Measurements from ENCODE around the gene DTWD1.
"Not testable (repeated sequence)": the region's sequence is repeated elsewhere in the genome, so short reads cannot be mapped to it uniquely, and the experiment has no call there.

Gene DTWD1

GRCh38 chr15:49620658-49621368 lies at the start of gene DTWD1, which contains the start of gene FAM227B:
Gene DTWD1 (plus strand): TSS chr15:49621048. CDS start chr15:49625168, 4,120 bp downstream.
Gene FAM227B (minus strand): TSS chr15:49620818. CDS start chr15:49615171, 5,647 bp downstream.
- peak; percentile 96 for DNase-seq

GRCh38 chr15:49573421-49573820 lies 47.4 kb upstream of the DTWD1 start:
- DNase-seq, result no peak

GRCh38 chr15:49589030-49589429 lies 31.8 kb upstream of the DTWD1 start:
- no peak for DNase-seq

DNA sequence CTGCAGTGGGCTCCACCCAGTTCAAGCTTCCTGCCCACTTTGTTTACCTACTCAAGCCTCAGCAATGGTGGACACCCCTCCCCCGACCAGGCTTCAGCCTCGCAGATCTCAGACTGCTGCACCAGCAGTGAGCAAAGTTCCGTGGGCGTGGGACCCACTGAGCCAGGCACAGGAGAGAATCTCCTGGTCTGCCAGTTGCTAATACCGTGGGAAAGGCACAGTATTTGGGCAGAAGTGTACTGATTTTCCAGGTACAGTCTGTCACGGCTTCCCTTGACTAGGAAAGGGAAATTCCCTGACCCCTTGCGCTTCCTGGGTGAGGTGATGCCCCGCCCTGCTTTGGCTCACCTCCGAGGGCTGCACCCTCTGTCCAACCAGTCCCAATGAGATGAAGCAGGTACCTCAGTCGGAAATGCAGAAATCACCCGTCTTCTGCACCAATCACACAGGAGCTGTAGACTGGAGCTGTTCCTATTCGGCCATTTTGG lies 28.0 kb upstream of the DTWD1 start:
- not testable (repeated sequence) for DNase-seq

DNA sequence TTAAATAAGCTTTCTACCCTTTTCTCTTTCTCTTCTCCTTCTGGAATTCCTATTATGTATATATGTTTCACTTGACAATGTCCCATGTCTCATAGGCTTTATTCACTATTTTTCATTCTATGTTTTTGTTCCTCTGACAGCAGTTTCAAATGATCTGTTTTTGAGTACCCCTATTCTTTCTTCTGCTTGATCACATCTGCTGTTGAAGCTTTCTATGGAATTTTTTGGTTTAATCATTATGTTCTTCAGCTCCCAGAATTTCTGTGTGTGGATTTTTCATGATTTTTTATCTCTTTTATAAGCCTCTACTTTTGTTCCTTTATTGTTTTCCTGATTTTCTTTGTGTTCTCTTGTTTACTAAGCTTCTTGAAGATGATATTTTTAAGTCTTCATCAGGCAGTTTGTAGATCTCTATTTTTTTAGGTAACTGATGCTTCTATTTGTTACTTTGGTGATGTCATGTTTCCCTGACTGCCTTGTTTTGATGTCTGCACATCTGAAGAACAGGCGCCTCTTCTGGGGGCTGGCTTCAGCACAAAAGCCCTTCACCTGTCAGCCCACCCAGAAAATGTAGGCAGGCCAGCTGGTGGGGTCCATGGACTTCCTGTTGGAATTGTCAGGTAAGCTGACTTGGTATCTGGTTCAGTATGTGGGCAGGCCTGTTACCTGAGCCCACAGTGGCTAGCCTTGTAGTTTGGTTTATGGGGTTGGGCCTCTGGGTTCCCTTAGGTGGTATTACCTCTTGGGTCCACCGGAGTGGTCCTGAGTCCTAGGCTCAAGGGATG lies 16.0 kb upstream of the DTWD1 start:
- no peak for DNase-seq

- no peak for DNase-seq
These were observed 15.3 kb upstream of the DTWD1 start for GRCh38 chr15:49605588-49605987.

- DNase-seq, result no peak
These were observed 14.3 kb upstream of the DTWD1 start for GRCh38 chr15:49606594-49606993.

- no peak for DNase-seq
These were observed 10.5 kb upstream of the DTWD1 start for GRCh38 chr15:49610157-49610918.

DNA sequence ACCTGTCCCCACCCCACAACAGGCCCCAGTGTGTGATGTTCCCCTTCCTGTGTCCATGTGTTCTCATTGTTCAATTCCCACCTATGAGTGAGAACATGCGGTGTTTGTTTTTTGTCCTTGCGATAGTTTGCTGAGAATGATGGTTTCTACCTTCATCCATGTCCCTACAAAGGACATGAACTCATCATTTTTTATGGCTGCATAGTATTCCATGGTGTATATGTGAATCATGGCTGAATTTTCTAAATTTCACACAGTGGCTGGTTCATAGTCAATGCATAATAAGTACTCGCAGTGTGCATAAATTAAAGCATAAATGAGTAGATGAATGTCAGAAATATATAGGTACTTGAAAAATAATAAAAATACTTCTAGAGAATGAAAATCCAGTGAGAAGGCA lies 8.6 kb upstream of the DTWD1 start:
- not testable (repeated sequence) for DNase-seq

DNA sequence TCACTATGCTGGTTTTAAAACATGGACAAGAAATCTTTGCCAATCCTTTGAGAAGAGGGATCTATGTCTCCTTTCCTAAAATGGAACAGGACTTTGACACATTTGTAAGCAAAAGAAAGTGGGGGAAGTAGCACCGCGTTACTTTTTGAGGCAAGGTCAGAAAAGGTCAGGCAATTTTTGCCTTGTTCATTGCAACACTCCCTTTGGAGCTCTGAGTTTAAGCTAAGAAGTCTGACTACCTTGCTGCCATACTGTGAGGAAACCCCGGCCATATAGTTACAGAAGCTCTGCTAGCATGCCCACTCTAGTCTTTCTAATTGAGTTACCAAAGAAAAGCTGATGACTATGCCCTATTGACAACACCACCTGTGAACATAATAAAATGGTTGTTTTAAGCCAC lies 1.6 kb upstream of the DTWD1 start:
- DNase-seq, result no peak

DNA sequence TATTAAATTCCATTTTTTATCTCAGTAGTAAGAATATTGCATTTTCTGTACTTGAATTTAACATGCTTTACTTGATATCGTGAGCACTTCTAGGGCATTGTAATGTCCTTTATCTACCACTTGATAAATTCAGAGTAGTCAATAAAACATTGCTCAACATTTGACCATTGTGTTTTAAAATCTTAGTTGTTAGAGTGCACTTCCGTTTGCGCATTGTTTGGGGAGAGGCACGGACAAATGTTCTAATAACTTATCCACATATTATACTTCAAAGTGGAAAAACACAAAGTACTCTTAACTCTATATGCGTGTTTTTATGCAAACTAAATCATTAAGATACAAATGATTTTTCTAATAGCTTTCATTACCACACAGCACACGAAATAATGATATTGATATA lies 649 bp upstream of the DTWD1 start:
- DNase-seq, result peak; percentile 10

- no peak for DNase-seq
These were observed 558 bp downstream of the DTWD1 start for GRCh38 chr15:49621401-49621811.

GRCh38 chr15:49621887-49622286 lies 1.0 kb downstream of the DTWD1 start:
- DNase-seq, result no peak

- DNase-seq, result no peak
These were observed 1.7 kb downstream of the DTWD1 start for GRCh38 chr15:49622561-49622960.

GRCh38 chr15:49624056-49624455 lies 3.2 kb downstream of the DTWD1 start:
- DNase-seq, result no peak

DNA sequence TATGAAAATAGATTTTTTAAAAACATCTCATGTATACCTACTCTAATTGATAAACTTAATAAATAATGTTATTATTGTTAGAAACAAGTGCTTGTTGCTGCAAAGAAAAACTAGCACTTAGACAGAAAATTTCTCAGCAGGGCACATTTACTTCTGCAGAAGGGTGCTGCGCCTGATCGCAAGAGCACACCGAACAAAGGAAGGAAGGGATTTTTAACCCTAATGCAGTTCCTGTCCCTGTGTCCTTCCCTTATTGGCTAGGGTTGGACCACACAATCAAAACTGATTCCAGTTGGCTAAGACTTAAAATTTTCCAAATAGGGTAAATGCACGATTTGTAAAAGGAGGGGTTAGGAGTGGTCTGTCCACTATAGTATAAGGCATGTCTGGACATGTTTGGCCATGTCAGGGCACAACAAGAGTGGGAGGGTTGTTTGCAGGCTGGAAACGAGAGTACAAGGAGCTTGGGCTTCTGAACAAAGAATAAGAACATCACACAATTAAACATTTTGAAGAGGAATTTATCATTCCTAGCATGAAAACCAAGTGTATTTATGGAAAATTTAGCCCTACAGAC lies 4.7 kb downstream of the DTWD1 start:
- DNase-seq, result no peak

DNA sequence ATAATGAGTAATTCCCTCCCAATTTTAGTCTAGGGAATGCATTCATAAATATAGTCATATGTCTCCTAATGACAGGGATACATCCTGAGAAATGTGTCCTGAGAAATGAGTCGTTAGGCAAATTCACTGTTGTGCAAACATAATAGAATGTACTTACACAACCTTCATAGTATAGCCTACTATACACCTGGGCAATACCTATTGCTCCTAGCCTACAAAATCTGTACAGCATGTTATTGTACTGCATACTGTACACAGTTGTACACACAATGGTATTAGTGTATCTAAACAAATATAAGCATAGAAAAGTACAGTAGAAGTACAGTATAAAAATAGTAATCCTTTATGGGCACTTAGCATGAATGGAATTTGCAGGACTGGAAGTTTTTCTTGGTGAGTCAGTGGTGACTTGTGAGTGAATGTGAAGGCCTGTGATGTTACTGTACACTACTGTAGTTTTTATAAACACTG lies 6.6 kb downstream of the DTWD1 start:
- DNase-seq, result no peak

GRCh38 chr15:49628379-49628778 lies 7.5 kb downstream of the DTWD1 start:
- DNase-seq, result no peak

DNA sequence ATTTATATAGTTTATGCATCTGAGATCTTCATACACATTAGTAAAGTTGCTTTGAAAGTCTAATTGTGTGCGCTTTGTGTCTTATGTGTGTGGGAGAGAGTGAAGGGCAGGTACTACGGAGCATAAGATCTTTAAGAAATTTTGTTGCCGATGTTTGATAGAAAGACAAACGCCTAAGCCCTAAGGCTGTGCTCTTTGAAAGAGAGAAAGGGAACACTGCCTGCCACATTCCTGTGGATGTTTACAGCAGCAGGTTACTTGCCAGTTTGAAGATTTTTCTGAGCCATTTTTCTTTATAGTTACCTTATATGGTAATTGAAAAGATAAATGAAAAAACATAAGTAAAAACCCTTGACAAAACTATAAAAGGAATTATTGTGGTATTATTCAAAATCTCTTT lies 17.0 kb downstream of the DTWD1 start:
- DNase-seq, result no peak

GRCh38 chr15:49644364-49644794 lies 23.5 kb downstream of the DTWD1 start:
- DNase-seq, result no peak

DNA sequence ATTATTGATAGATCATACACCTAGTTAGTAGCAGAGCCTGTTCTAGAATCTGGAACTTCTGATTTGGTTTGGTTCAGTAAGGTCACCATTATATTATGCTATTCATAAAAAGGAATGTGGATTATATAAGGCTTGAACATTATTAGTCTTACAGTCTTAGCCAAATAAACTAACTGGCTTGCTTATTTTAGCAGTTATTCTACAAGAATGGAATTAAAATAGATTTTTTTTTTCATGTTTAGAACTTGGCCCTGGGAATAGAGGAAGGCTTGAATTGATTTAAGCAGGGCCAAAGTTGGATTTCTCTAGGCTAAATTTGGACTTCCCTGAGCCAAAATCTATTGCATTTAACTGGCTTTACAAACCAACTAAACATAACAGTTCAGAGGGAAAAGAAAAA lies 24.4 kb downstream of the DTWD1 start:
- no peak for DNase-seq

DNA sequence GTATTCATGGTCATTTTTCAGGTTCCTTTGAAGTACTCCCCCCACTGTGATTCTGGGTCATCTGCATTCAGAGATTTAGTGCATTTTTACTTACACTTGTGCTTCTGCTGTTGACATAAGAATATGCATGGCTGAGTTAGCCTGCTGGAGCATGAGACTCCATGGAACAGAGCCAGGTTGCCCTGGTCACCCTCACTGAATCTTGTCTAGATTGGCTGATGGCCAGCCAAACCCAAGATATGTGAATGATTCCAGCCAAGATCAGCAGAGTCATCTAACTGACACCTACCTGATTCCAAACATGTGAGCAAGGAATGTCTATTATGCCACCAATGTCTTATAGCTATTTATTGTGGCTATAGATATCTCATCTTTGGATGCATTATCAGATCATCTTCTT lies 25.1 kb downstream of the DTWD1 start:
- DNase-seq, result no peak

- DNase-seq, result no peak
These were observed 26.0 kb downstream of the DTWD1 start for GRCh38 chr15:49646891-49647290.

Data from activated CD4-positive, alpha-beta T cell treated with anti-CD3 and anti-CD28 coated beads, Interleukin-10, Interleukin-2, amounts not matched to agents 100 ng/mL and 50 ng/mL, durations not matched to agents 16 hours and 8 hours (primary cell).